Right lobe of liver (tissue), 6 donors: ENCODE measurements around the gene CACNA1D. TPM values are rescaled to one million over a fixed set of nuclear protein-coding genes. Genes with fewer than 3 reads are reported as not detected.
A peak's percentile ranks its signal among the peaks of the same experiment; 100 is the strongest.

Experiments
- ATAC-seq, 4 donors: fragments of 200-7000 bp; cut with Tn5 transposase; one replicate each; pipeline ENCODE4 v1.9.1; 2020; ENCODE audit warnings: mild to moderate bottlenecking in 4 of 4, moderate library complexity in 4 of 4
- DNase-seq, 3 donors: peaks; one replicate each; pipeline ENCODE4 v3.0.0-alpha.2; 2020
- H3K27ac ChIP-seq, 3 donors: fragments of 200-600 bp; one replicate each; pipeline ENCODE4 v1.8.0; 2022
- H3K27me3 ChIP-seq, 2 donors: fragments of 200-600 bp; one replicate each; pipeline ENCODE4 v1.8.0; 2022
- H3K36me3 ChIP-seq, 4 donors: fragments of 200-600 bp; sonication (generic) in 1 of 4; one replicate each; pipeline versions ENCODE4 v1.5.1 to v1.8.0; 2017 to 2022; ENCODE audit warnings: control low read depth in 1 of 4
- H3K4me1 ChIP-seq, 4 donors: fragments of 200-600 bp; sonication (generic) in 1 of 4; one replicate each; pipeline versions ENCODE4 v1.5.1 to v1.8.0; 2017 to 2022; ENCODE audit warnings: control low read depth in 1 of 4
- H3K4me3 ChIP-seq, 3 donors: fragments of 200-600 bp; one replicate each; pipeline ENCODE4 v1.8.0; 2022
- H3K9me3 ChIP-seq, 4 donors: fragments of 200-600 bp; sonication (generic) in 1 of 4; one replicate each; pipeline versions ENCODE4 v1.5.1 to v1.8.0; 2017 to 2022; ENCODE audit warnings: control low read depth in 1 of 4
- CTCF ChIP-seq, 4 donors: fragments of 200-600 bp in 3 of 4; fragments of 450-650 bp in 1 of 4; IDR thresholded peaks; one replicate each; pipeline versions ENCODE4 v1.5.1 to v1.8.0; 2016 to 2022; ENCODE audit warnings: antibody characterized with exemption in 4 of 4, mild to moderate bottlenecking in 2 of 4
- POLR2A ChIP-seq: fragments of 450-650 bp; IDR thresholded peaks from one replicate; pipeline ENCODE4 v1.6.1; 2017; ENCODE audit warnings: antibody characterized with exemption, mild to moderate bottlenecking
- WGBS: methylation state at CpG from one replicate; pipeline ENCODE4 v1.1.6; 2018; ENCODE audit warnings: low coverage, low lambda C conversion rate; ENCODE audit not compliant: insufficient coverage; ENCODE audit errors: missing lambda C conversion rate; 5-methylcytosine and 5-hydroxymethylcytosine counted together
- intact Hi-C, 2 donors: fragments of 100-400 bp; cut with DNase I; formaldehyde crosslinking; loops; one replicate each; pipeline versions ENCODE4 v1.11.2 to v1.14.1; 2022
- total RNA-seq, 6 experiments: library from RNA; depleted of rRNA in 2 of 6; stranded (reverse); fragments of >200 nt in 2 of 6; fragmentation: NEBNext Ultra II Directional in 3 of 6; extraction: Animal tissue kit (Norgen Biotek cat#: 25700) in 3 of 6; gene quantifications; one replicate each; pipeline versions ENCODE4 v1.1.0 to v1.2.4, GENCODE V29; 2016 to 2023
- donor health status: DM: no; HTN: yes; CAD: no.
- donor health status: DM: no; HTN: no; CAD: no.
- donor health status: DM: no; HTN: no; CAD: no.
- donor health status: DM: no; HTN: yes; CAD: no.
- donor health status: DM: no; HTN: yes; CAD: no.

CACNA1D gene
- total RNA-seq, 6 experiments from 2014 or later, result 5.5 to 12.7 (median 9.3) TPM

GRCh38 chr3:53833053-53833645, 338.7 kb downstream of the CACNA1D start:
- TF ChIP-seq CTCF (IDR thresholded peaks at IDR 0.05), result no peak
- TF ChIP-seq POLR2A, result no peak
- peaks cover 0 to 17% (median 0%) of the 10 kb centered on the region in 4 donors for H3K4me1 ChIP-seq
- H3K36me3 ChIP-seq, result peaks cover 0 to 15% (median 5%) of the 10 kb centered on the region in 4 donors
- DNase-seq (no peak), ATAC-seq (peak in 1 of 4 donors; percentile 15)
- H3K27me3 ChIP-seq, result no peaks in the 10 kb centered on the region
- H3K27ac ChIP-seq, result no peak overlapping the region
- 92% methylated on average over 2 of the region's 9 CpGs for WGBS
- no peak overlapping the region for H3K4me3 ChIP-seq
- no peaks in the 10 kb centered on the region for H3K9me3 ChIP-seq
- intact Hi-C loops, result no loop called here

DNA sequence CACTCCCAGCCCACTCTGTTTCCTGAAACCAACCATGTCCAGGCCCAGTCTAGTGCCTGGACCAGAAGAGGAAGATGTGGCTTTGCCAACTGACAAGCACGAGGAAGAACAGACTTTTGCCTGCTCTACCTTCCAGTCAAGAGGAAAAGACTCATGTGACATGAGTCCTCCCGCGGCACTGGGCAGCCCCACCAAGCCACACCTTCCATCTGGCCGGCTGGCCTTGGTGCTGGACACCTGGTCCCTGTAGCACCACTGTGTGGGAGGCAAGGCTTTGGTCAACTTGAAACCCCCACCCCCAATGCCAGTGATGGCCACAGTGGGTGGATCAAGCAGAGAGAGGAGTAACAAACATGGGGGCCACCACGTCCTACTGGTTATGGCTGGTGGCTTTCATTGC, 339.3 kb downstream of the CACNA1D start:
- no peak for DNase-seq
- TF ChIP-seq POLR2A (no peak), CTCF (IDR thresholded peaks at IDR 0.05) (no peak)
- Histone ChIP-seq H3K9me3 (no peaks in the 10 kb centered on the region), H3K27me3 (no peaks in the 10 kb centered on the region), H3K27ac (no peak overlapping the region), H3K4me3 (no peak overlapping the region), H3K4me1 (peaks cover 0 to 17% (median 0%) of the 10 kb centered on the region in 4 donors), H3K36me3 (peaks cover 0 to 20% (median 10%) of the 10 kb centered on the region in 4 donors)
- ATAC-seq, result no peak
- WGBS, result 86% methylated on average over 2 of the region's 5 CpGs
- intact Hi-C loops, result no loop called here

GRCh38 chr3:53834429-53835095, 340.2 kb downstream of the CACNA1D start:
- ATAC-seq (no peak), DNase-seq (no peak)
- Histone ChIP-seq H3K9me3 (no peaks in the 10 kb centered on the region), H3K27me3 (no peaks in the 10 kb centered on the region), H3K36me3 (peaks cover 0 to 27% (median 15%) of the 10 kb centered on the region in 4 donors), H3K4me3 (no peak overlapping the region), H3K27ac (peak overlapping the region in 1 of 3 donors; percentile 44), H3K4me1 (peaks cover 0 to 17% (median 0%) of the 10 kb centered on the region in 4 donors)
- TF ChIP-seq POLR2A, result no peak
- TF ChIP-seq CTCF (IDR thresholded peaks at IDR 0.05), result no peak
- WGBS, result 73% methylated on average over 3 of the region's 6 CpGs
- intact Hi-C loops, result no loop called here

GRCh38 chr3:53835257-53835656, 340.8 kb downstream of the CACNA1D start:
- TF ChIP-seq CTCF (IDR thresholded peaks at IDR 0.05) (no peak), POLR2A (no peak)
- no peak overlapping the region for H3K4me3 ChIP-seq
- peaks cover 0 to 17% (median 0%) of the 10 kb centered on the region in 4 donors for H3K4me1 ChIP-seq
- H3K27me3 ChIP-seq, result no peaks in the 10 kb centered on the region
- no peaks in the 10 kb centered on the region for H3K9me3 ChIP-seq
- peaks cover 0 to 33% (median 16%) of the 10 kb centered on the region in 4 donors for H3K36me3 ChIP-seq
- ATAC-seq (peak; percentile 4 to 79 (median 26)), DNase-seq (no peak)
- intact Hi-C loops, result no loop called here
- H3K27ac ChIP-seq, result peak overlapping the region in 1 of 3 donors; percentile 44
- no CpG with 5 or more reads among the region's 1 CpG for WGBS
